ENCODE data around the gene HTR3D.
"Not testable (repeated sequence)": the region's sequence is repeated elsewhere in the genome, so short reads cannot be mapped to it uniquely, and the experiment has no call there.

DNA sequence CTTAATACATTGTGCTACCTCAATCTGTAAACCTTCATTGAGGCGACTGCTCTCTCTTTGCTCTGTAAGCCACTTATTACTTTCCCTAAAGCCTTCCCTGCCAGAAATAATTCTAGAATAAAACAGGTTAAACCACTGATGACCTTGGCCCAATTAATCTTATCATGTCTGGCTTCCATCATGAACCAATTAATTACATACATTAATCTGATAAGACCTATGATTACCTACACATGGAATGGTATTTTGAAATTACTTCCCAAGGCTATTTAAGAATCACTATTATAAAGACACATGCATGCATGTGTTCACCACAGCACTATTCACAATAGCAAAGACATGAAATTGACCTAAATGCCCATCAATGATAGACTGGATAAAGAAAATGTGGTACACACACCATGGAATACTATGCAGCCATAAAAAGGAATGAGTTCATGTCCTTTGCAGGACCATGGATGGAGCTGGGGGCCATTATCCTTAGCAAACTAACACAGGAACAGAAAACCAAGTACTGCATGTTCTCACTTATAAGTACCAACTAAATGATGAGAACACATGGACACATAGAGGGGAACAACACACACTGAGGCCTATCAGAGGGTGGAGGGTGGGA, 3.2 kb upstream of the HTR3D start:
- not testable (repeated sequence) for TF ChIP-seq POLR2AphosphoS5 (IDR thresholded peaks at IDR 0.05; ENCODE audit: borderline replicate concordance, low read depth, low read length); EZH2 (IDR thresholded peaks at IDR 0.05)

Measured in SK-N-MC (cell line).